NCI-H146 treated with DMSO at 0.1 percent for 48 hours (cell line): Measurements from ENCODE around the gene ENO2.
"Not testable (repeated sequence)": the region's sequence is repeated elsewhere in the genome, so short reads cannot be mapped to it uniquely, and the experiment has no call there.

Source experiments
- DNase-seq: peaks from one replicate; lab custom pipeline; 2025; ENCODE audit not compliant: unreplicated experiment; lab: John Stamatoyannopoulos, UW

Gene ENO2

GRCh38 chr12:6914246-6914946 is at the start of gene ENO2:
Gene ENO2 (plus strand): TSS chr12:6914580. CDS start chr12:6915833, 1,253 bp downstream.
- DNase-seq: peak; percentile 74

GRCh38 chr12:6865307-6865706 is 49.1 kb upstream of the ENO2 start:
- DNase-seq: not testable (repeated sequence)

- no peak for DNase-seq
These were observed 48.0 kb upstream of the ENO2 start for GRCh38 chr12:6866163-6866919.

GRCh38 chr12:6866920-6867412 is 47.4 kb upstream of the ENO2 start:
- no peak for DNase-seq

GRCh38 chr12:6867413-6868210 is 46.8 kb upstream of the ENO2 start, which contains the start of gene TPI1:
Gene TPI1 (plus strand): TSS chr12:6867531. CDS start chr12:6867567, 36 bp downstream.
- DNase-seq: peak; percentile 83

GRCh38 chr12:6868211-6869048 is 46.0 kb upstream of the ENO2 start:
- DNase-seq: no peak

GRCh38 chr12:6869049-6870021 is 45.0 kb upstream of the ENO2 start:
- DNase-seq: peak; percentile 82

GRCh38 chr12:6870304-6870703 is 44.1 kb upstream of the ENO2 start:
- not testable (repeated sequence) for DNase-seq

GRCh38 chr12:6871052-6871957 is 43.1 kb upstream of the ENO2 start:
- DNase-seq: peak; percentile 15

GRCh38 chr12:6872073-6873048 is 42.0 kb upstream of the ENO2 start:
- peak; percentile 60 for DNase-seq

GRCh38 chr12:6873094-6874014 is 41.0 kb upstream of the ENO2 start, which contains the start of gene SPSB2:
Gene SPSB2 (minus strand): TSS chr12:6873303. CDS start chr12:6872901, 402 bp downstream.
- peak; percentile 97 for DNase-seq

GRCh38 chr12:6874015-6874368 is 40.4 kb upstream of the ENO2 start:
- not testable (repeated sequence) for DNase-seq

GRCh38 chr12:6879824-6880223 is 34.6 kb upstream of the ENO2 start:
- not testable (repeated sequence) for DNase-seq

GRCh38 chr12:6883252-6883651 is 31.1 kb upstream of the ENO2 start:
- no peak for DNase-seq

GRCh38 chr12:6883683-6884082 is 30.7 kb upstream of the ENO2 start:
- no peak for DNase-seq

- DNase-seq: no peak
These were observed 29.8 kb upstream of the ENO2 start for GRCh38 chr12:6884539-6884938.
